HG03432 (cell line): ENCODE data around the gene TAS1R1.
"Not testable (repeated sequence)": the region's sequence is repeated elsewhere in the genome, so short reads cannot be mapped to it uniquely, and the experiment has no call there.

Source experiments
- ATAC-seq: cut with Tn5 transposase; IDR thresholded peaks from one replicate; pipeline ENCODE4 v1.9.1; 2021; ENCODE audit warnings: mild to moderate bottlenecking, moderate library complexity; ENCODE audit not compliant: unreplicated experiment

The TAS1R1 gene

GRCh38 chr1:6519935-6520671 lies 35.0 kb upstream of the TAS1R1 start:
- no peak for ATAC-seq

GRCh38 chr1:6521536-6521935 lies 33.6 kb upstream of the TAS1R1 start:
- no peak for ATAC-seq

GRCh38 chr1:6523566-6523965 lies 31.5 kb upstream of the TAS1R1 start:
- no peak for ATAC-seq

- ATAC-seq, result no peak
These were observed 28.8 kb upstream of the TAS1R1 start for GRCh38 chr1:6526316-6526715.

- ATAC-seq, result no peak
These were observed 26.6 kb upstream of the TAS1R1 start for GRCh38 chr1:6528492-6528891.

GRCh38 chr1:6530504-6531160 lies 24.5 kb upstream of the TAS1R1 start:
- no peak for ATAC-seq

GRCh38 chr1:6531996-6532395 lies 23.1 kb upstream of the TAS1R1 start:
- no peak for ATAC-seq

- ATAC-seq, result no peak
These were observed 20.8 kb upstream of the TAS1R1 start for GRCh38 chr1:6534248-6534822.

GRCh38 chr1:6535214-6535613 lies 19.9 kb upstream of the TAS1R1 start:
- no peak for ATAC-seq

- ATAC-seq, result no peak
These were observed 18.8 kb upstream of the TAS1R1 start for GRCh38 chr1:6536291-6536690.

GRCh38 chr1:6538956-6539355 lies 16.2 kb upstream of the TAS1R1 start:
- no peak for ATAC-seq

GRCh38 chr1:6544831-6545230 lies 10.3 kb upstream of the TAS1R1 start:
- no peak for ATAC-seq

- ATAC-seq, result no peak
These were observed 9.6 kb upstream of the TAS1R1 start for GRCh38 chr1:6545276-6546112.

- ATAC-seq, result no peak
These were observed 8.8 kb upstream of the TAS1R1 start for GRCh38 chr1:6546326-6546725.

GRCh38 chr1:6547301-6547700 lies 7.8 kb upstream of the TAS1R1 start:
- ATAC-seq, result no peak

- ATAC-seq, result peak; percentile 93
These were observed 838 bp upstream of the TAS1R1 start, which contains the start of gene NOL9 for GRCh38 chr1:6554031-6554906. Gene NOL9 (minus strand): TSS chr1:6554513. CDS start chr1:6554502, 11 bp downstream.

GRCh38 chr1:6557597-6557996 lies 2.5 kb downstream of the TAS1R1 start:
- ATAC-seq, result no peak

- ATAC-seq, result not testable (repeated sequence)
These were observed 4.1 kb downstream of the TAS1R1 start for GRCh38 chr1:6559161-6559560.

- no peak for ATAC-seq
These were observed 5.2 kb downstream of the TAS1R1 start for GRCh38 chr1:6560267-6560666.

GRCh38 chr1:6569033-6569432 lies 13.9 kb downstream of the TAS1R1 start:
- ATAC-seq, result no peak
